MCF 10A (cell line): ENCODE data around the gene C7orf25. TPM values are rescaled to one million over a fixed set of nuclear protein-coding genes. Genes with fewer than 3 reads are reported as not detected.

Experiments used
- BruUV-seq: library from RNA; stranded (reverse); fragments of 400-500 nt; replicated peaks from 2 replicates; lab custom pipeline; 2021; lab: Mats Ljungman, UMichigan
- CTCF ChIA-PET: fragments of 300-600 bp; sonication (Branson Sonifier 250); formaldehyde crosslinking; extraction: SDS; loops from one replicate; lab custom pipeline; 2021; ENCODE audit warnings: antibody characterized with exemption, inconsistent platforms; lab: Yijun Ruan, JAX
- POLR2A ChIA-PET: fragments of 300-600, 350-650 bp; sonication (Branson Sonifier 250); formaldehyde crosslinking; extraction: SDS; loops from one replicate; lab custom pipeline; 2020; ENCODE audit warnings: antibody characterized with exemption, inconsistent platforms; lab: Yijun Ruan, JAX
- DNase-seq: peaks from one replicate; pipeline ENCODE4 v3.0.0-alpha.2; 2018; ENCODE audit not compliant: unreplicated experiment
- H3K27ac Mint-ChIP-seq: one replicate; pipeline ENCODE4 v1.8.0; 2022; ENCODE audit warnings: mild to moderate bottlenecking, low read depth, mixed read lengths; ENCODE audit not compliant: unreplicated experiment
- H3K27me3 Mint-ChIP-seq: one replicate; pipeline ENCODE4 v1.8.0; 2022; ENCODE audit warnings: mixed read lengths; ENCODE audit not compliant: insufficient read depth, unreplicated experiment
- H3K36me3 Mint-ChIP-seq: one replicate; pipeline ENCODE4 v1.8.0; 2022; ENCODE audit warnings: mild to moderate bottlenecking, moderate library complexity, mixed read lengths; ENCODE audit not compliant: insufficient read depth, unreplicated experiment
- H3K4me1 Mint-ChIP-seq: one replicate; pipeline ENCODE4 v1.8.0; 2022; ENCODE audit warnings: mixed read lengths; ENCODE audit not compliant: insufficient read depth, unreplicated experiment
- H3K4me3 Mint-ChIP-seq: one replicate; pipeline ENCODE4 v1.8.0; 2022; ENCODE audit warnings: mild to moderate bottlenecking, moderate library complexity, mixed read lengths; ENCODE audit not compliant: unreplicated experiment
- H3K9me3 Mint-ChIP-seq: one replicate; pipeline ENCODE4 v1.8.0; 2022; ENCODE audit warnings: mixed read lengths; ENCODE audit not compliant: unreplicated experiment
- intact Hi-C: fragments of 100-400 bp; cut with micrococcal nuclease; formaldehyde crosslinking; loops from 2 replicates; pipeline ENCODE4 v1.14.1; 2022
- total RNA-seq: library from RNA; stranded (reverse); gene quantifications from 2 replicates; pipeline ENCODE4 v1.2.3, GENCODE V29; 2022
- TF ChIP-seq, protein P1 (sequence below): fragments of 200-600 bp; IDR thresholded peaks from one replicate; pipeline ENCODE4 v1.8.0; 2022; ENCODE audit warnings: antibody characterized with exemption, mild to moderate bottlenecking; ENCODE audit not compliant: unreplicated experiment

C7orf25 gene
- total RNA-seq, 1 experiment from 2014 or later: 5.4 TPM

DNA sequence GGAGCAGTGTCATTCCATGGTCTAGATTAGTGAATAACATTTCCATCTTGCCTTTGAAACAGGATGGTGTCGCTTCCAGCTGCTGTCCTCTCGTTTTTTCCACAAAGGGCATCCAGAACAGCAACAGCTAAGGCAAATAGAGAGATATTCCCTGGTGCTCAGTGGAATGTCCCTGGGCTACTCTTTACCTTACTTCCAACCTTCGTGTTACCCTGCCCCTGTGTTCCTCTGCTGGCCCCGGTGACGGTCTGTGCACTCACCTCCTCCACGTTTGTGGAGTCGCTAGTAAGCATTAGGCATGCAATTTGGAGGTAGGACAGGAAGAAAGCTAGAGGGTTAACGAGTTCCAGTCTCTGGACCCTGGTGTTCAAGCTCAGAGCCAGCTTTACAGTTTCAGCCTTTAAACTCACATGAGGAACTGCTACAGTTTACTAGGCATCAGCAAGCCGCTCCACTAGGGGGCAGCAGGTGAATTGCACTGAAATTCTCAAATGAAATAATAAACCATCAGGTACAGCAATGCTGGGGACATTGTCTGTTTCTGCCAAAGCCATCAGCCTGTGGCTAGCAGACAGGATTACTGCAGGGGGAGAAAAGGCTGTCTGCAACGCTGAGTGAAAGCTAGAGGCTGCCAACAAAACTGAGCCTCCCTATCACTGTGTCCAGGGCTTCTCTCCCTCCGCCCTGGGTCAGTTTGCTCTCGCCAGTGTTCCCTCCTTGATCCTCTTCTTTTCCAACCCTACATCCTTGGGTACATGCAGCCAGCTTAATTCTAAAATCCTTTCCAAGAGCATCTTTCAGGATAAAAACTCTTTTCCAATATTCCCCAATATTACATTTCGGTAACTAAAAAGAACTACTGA lies 29.3 kb upstream of the C7orf25 start:
- Mint-ChIP-seq H3K36me3 (peaks cover 39% of the 10 kb centered on the region), H3K9me3 (no peaks in the 10 kb centered on the region), H3K27me3 (no peaks in the 10 kb centered on the region), H3K4me1 (no peaks in the 10 kb centered on the region), H3K4me3 (no peak overlapping the region), H3K27ac (no peak overlapping the region)
- ChIA-PET CTCF (interaction anchor here (0.5 to 8.9 kb wide), 66 partner anchors 8 to 1055 kb away, joined by 3 to 145 read pairs (median 4); partner anchors contain the start of genes MRPL32 and PSMA2), POLR2A (interaction anchor here (0.7 to 1.5 kb wide), 2 partner anchors 9 to 317 kb away, joined by 3 to 8 read pairs; partner anchors contain the start of genes MRPL32 and PSMA2)
- no TSS peak for BruUV-seq
- TF ChIP-seq, protein P1, sequence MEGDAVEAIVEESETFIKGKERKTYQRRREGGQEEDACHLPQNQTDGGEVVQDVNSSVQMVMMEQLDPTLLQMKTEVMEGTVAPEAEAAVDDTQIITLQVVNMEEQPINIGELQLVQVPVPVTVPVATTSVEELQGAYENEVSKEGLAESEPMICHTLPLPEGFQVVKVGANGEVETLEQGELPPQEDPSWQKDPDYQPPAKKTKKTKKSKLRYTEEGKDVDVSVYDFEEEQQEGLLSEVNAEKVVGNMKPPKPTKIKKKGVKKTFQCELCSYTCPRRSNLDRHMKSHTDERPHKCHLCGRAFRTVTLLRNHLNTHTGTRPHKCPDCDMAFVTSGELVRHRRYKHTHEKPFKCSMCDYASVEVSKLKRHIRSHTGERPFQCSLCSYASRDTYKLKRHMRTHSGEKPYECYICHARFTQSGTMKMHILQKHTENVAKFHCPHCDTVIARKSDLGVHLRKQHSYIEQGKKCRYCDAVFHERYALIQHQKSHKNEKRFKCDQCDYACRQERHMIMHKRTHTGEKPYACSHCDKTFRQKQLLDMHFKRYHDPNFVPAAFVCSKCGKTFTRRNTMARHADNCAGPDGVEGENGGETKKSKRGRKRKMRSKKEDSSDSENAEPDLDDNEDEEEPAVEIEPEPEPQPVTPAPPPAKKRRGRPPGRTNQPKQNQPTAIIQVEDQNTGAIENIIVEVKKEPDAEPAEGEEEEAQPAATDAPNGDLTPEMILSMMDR: peak; percentile 89
- intact Hi-C loops: loop anchor here (1.0 to 2.0 kb wide), 6 partner anchors 168 to 898 kb away; no protein-coding TSS in a partner anchor
- peak; percentile 76 for DNase-seq

DNA sequence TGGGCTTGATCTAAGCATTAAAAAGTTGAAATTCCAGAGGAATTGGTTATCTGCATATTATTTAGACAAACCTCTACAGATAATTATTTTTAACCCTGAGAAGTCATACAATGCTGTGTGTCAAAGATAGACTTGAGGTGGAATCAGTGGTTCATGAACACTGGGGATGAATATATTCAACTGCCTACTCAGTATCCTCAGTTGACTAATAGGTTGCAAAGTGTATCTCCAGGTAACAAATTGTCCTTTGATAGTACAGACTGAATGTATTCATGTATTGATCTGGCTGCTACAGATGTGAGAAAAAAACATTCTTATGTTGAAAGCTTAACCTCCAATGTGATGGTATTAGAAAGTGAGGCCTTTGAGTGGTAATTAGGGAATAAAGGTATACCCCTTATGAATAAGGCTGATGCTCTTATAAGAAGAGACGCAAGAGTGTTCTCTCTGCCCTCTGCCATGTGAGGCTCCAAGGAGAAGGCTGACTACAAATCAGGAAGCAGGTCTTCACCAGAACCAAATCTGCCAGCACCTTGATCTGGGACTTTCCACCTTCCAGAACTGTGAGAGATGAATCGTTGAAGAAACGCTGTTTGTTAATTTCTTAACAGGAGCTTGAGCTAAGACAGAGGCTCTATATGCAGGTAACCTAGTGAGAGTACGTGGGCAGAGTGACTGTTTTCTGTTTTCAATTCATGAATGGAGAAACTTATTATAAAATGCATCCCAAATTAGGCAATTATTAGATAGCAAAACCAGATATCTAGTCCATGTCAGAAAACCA lies 27.8 kb upstream of the C7orf25 start:
- CTCF ChIA-PET: interaction anchor here (0.7 to 8.9 kb wide), 5 partner anchors 294 to 516 kb away, joined by 3 to 145 read pairs (median 8); no protein-coding TSS in a partner anchor
- intact Hi-C loops: loop anchor here (2.0 kb wide), 1 partner anchor 169 kb away; no protein-coding TSS in a partner anchor
- Mint-ChIP-seq H3K36me3 (peaks cover 47% of the 10 kb centered on the region), H3K4me3 (no peak overlapping the region), H3K4me1 (no peaks in the 10 kb centered on the region), H3K27me3 (no peaks in the 10 kb centered on the region), H3K9me3 (no peaks in the 10 kb centered on the region), H3K27ac (no peak overlapping the region)
- TF ChIP-seq, protein P1: no peak
- no peak for DNase-seq
- no TSS peak for BruUV-seq
- POLR2A ChIA-PET: interaction anchor here (1.4 kb wide), 1 partner anchor 323 kb away, joined by 3 read pairs; no protein-coding TSS in a partner anchor

DNA sequence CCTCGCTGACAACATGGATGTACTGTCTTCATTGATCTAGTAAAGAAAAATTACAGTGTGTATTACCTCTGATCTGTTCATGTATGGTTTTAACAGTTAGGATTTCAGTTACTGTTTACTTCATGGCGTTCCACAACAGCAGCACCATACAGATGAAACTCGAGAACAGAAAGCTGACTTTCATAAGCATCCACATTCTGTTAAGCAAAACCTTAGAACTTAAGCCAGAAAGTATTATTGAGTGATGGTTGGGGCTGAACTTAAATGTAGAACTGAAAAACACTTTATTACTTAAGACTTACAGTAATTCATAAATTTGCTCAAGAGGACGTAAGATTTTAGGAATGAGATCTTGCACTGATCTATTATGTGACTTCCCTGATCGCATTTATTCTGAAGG lies 24.0 kb upstream of the C7orf25 start:
- no peak for DNase-seq
- POLR2A ChIA-PET: interaction anchor here (1.1 to 10.1 kb wide), 2 partner anchors 18 to 794 kb away, joined by 3 to 200 read pairs; partner anchors contain the start of genes C7orf25 and COA1
- TF ChIP-seq, protein P1: no peak
- CTCF ChIA-PET: interaction anchor here (0.5 to 1.9 kb wide), 7 partner anchors 316 to 995 kb away, joined by 3 to 13 read pairs (median 4); no protein-coding TSS in a partner anchor
- Mint-ChIP-seq H3K4me3 (no peak overlapping the region), H3K9me3 (no peaks in the 10 kb centered on the region), H3K27ac (no peak overlapping the region), H3K36me3 (peaks cover 47% of the 10 kb centered on the region), H3K4me1 (no peaks in the 10 kb centered on the region), H3K27me3 (no peaks in the 10 kb centered on the region)
- BruUV-seq: no TSS peak
- intact Hi-C loops: no loop called here
